GM10248 (cell line): ENCODE measurements around the gene HTR3E.

ENCODE experiments used
- CTCF ChIA-PET: fragments of 300-600 bp; sonication (Branson Sonifier 250); formaldehyde crosslinking; extraction: SDS; loops from one replicate; lab custom pipeline; 2021; ENCODE audit warnings: antibody characterized with exemption; lab: Yijun Ruan, JAX
- POLR2A ChIA-PET: fragments of 350-650 bp; sonication (Branson Sonifier 250); formaldehyde crosslinking; extraction: SDS; loops from one replicate; lab custom pipeline; 2020; ENCODE audit warnings: antibody characterized with exemption; lab: Yijun Ruan, JAX
- DNase-seq: peaks from one replicate; pipeline ENCODE4 v3.0.0; 2012; ENCODE audit errors: extremely low spot score
- TF ChIP-seq, protein P1 (sequence below): IDR thresholded peaks from 2 replicates; pipeline ENCODE4 v1.5.1; 2012; ENCODE audit warnings: mild to moderate bottlenecking, low read depth; ENCODE audit errors: extremely low read depth, missing control alignments, control extremely low read depth

HTR3E gene

GRCh38 chr3:184156522-184156955, 59.7 kb downstream of the HTR3E start:
- ChIA-PET CTCF (interaction anchor here (1.1 to 1.2 kb wide), 3 partner anchors 11 to 272 kb away, joined by 3 read pairs; partner anchors contain the start of genes EEF1AKMT4 and PARL), POLR2A (interaction anchor here (0.7 kb wide), 1 partner anchor 42 kb away, joined by 4 read pairs; no protein-coding TSS in a partner anchor)
- peak; percentile 49 for DNase-seq
- TF ChIP-seq, protein P1, sequence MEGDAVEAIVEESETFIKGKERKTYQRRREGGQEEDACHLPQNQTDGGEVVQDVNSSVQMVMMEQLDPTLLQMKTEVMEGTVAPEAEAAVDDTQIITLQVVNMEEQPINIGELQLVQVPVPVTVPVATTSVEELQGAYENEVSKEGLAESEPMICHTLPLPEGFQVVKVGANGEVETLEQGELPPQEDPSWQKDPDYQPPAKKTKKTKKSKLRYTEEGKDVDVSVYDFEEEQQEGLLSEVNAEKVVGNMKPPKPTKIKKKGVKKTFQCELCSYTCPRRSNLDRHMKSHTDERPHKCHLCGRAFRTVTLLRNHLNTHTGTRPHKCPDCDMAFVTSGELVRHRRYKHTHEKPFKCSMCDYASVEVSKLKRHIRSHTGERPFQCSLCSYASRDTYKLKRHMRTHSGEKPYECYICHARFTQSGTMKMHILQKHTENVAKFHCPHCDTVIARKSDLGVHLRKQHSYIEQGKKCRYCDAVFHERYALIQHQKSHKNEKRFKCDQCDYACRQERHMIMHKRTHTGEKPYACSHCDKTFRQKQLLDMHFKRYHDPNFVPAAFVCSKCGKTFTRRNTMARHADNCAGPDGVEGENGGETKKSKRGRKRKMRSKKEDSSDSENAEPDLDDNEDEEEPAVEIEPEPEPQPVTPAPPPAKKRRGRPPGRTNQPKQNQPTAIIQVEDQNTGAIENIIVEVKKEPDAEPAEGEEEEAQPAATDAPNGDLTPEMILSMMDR: no peak
